GM12891 (cell line): Measurements from ENCODE around the gene CTDSP2.

Source experiments
- POLR2A ChIP-seq: IDR thresholded peaks from 2 replicates; pipeline ENCODE4 v1.6.1; 2011; ENCODE audit warnings: low read depth, low read length, control low read depth
- POLR2AphosphoS5 ChIP-seq: IDR thresholded peaks from 2 replicates; pipeline ENCODE4 v1.6.1; 2011; ENCODE audit warnings: low read depth, low read length, control low read depth
- POU2F2 ChIP-seq: IDR thresholded peaks from 2 replicates; pipeline ENCODE4 v1.6.1; 2011; ENCODE audit warnings: low read depth, mild to moderate bottlenecking, control low read depth, low read length, moderate library complexity
- TAF1 ChIP-seq: IDR thresholded peaks from 2 replicates; pipeline ENCODE4 v1.6.1; 2011; ENCODE audit warnings: low read depth, low read length, control low read depth

DNA sequence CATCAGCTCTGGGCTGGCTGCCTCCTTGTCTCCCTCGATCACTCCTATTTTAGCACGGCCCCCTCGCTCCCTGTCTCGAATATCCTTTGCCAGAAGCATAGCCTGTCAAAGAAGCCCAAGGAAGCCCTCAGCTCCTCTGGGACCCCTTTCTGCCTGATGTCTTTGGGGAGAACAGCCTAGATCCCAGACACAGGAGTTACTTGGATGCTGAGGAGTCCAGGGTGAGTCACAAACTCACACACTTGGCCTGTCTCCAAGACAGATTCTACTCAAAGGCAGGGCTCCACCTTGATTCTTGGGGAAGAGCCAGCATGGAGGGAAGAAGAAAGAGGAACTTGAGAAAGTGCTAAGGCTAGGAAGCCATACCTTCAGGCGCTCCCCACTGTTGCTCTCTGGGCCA is 36.1 kb downstream of the CTDSP2 start:
- TF ChIP-seq POLR2AphosphoS5 = no peak
- TF ChIP-seq POLR2A = no peak
- no peak for TF ChIP-seq TAF1
- TF ChIP-seq POU2F2 = no peak
